CD14-positive monocyte (primary cell): Measurements from ENCODE around the gene SDK1. TPM values are rescaled to one million over a fixed set of nuclear protein-coding genes. Genes with fewer than 3 reads are reported as not detected.

Experiments
- DNase-seq, 3 donors: peaks; one replicate each; pipeline ENCODE4 v3.0.0-alpha.2; 2011 to 2022
- H2AFZ ChIP-seq: 2 replicates; pipeline ENCODE4 v1.6.0; 2012; ENCODE audit warnings: mild to moderate bottlenecking, low read depth, low read length, inconsistent platforms; ENCODE audit not compliant: insufficient read depth, poor library complexity, severe bottlenecking
- H3K27ac ChIP-seq, 2 donors: 1 replicate in 1 of 2; 2 replicates in 1 of 2; pipeline ENCODE4 v1.5.1; 2012 to 2013; ENCODE audit warnings: low read length in 2 of 2, control low read depth in 1 of 2, inconsistent platforms in 1 of 2, low read depth in 1 of 2, mild to moderate bottlenecking in 1 of 2
- H3K27me3 ChIP-seq, 2 donors: one replicate each; pipeline versions ENCODE4 v1.6.0 to v1.6.1; 2011 to 2013; ENCODE audit warnings: low read length in 2 of 2; ENCODE audit not compliant: control insufficient read depth in 2 of 2, insufficient read depth in 2 of 2
- H3K36me3 ChIP-seq, 2 donors: replicated peaks in 1 of 2; 1 replicate in 1 of 2; 2 replicates in 1 of 2; pipeline versions ENCODE4 v1.5.1 to v1.6.1; 2012 to 2013; ENCODE audit warnings: low read length in 2 of 2, control low read depth in 1 of 2, inconsistent platforms in 1 of 2, mild to moderate bottlenecking in 1 of 2; ENCODE audit not compliant: insufficient read depth in 2 of 2, control insufficient read depth in 1 of 2
- H3K4me1 ChIP-seq, 2 donors: 1 replicate in 1 of 2; 2 replicates in 1 of 2; pipeline versions ENCODE4 v1.5.1 to v1.6.1; 2012 to 2013; ENCODE audit warnings: low read length in 2 of 2, control low read depth in 1 of 2, inconsistent platforms in 1 of 2, mild to moderate bottlenecking in 1 of 2, moderate library complexity in 1 of 2; ENCODE audit not compliant: insufficient read depth in 2 of 2, control insufficient read depth in 1 of 2
- H3K4me2 ChIP-seq: replicated peaks from 2 replicates; pipeline ENCODE3; 2012; ENCODE audit warnings: low read length, moderate library complexity, mild to moderate bottlenecking; ENCODE audit not compliant: poor library complexity, severe bottlenecking; ENCODE audit errors: extremely low read depth
- H3K4me3 ChIP-seq, 3 experiments: fragments of 200-600 bp in 1 of 3; sonication (generic) in 1 of 3; replicated peaks in 1 of 3; 1 replicate in 2 of 3; 2 replicates in 1 of 3; pipeline ENCODE4 v1.5.1; 2011 to 2013; ENCODE audit warnings: low read length in 3 of 3, mild to moderate bottlenecking in 3 of 3, control low read depth in 2 of 3, low read depth in 2 of 3, inconsistent platforms in 1 of 3, moderate library complexity in 1 of 3
- H3K79me2 ChIP-seq: 2 replicates; pipeline ENCODE4 v1.6.0; 2012; ENCODE audit warnings: mild to moderate bottlenecking, control low read depth, inconsistent platforms, low read length, moderate library complexity; ENCODE audit not compliant: insufficient read depth
- H3K9ac ChIP-seq: 2 replicates; pipeline ENCODE4 v1.6.0; 2017; ENCODE audit warnings: low read length, mild to moderate bottlenecking; ENCODE audit not compliant: insufficient read depth, poor library complexity, severe bottlenecking
- H3K9me3 ChIP-seq, 2 donors: replicated peaks in 1 of 2; 1 replicate in 1 of 2; 2 replicates in 1 of 2; pipeline versions ENCODE4 v1.5.1 to v1.6.1; 2012 to 2013; ENCODE audit warnings: low read length in 2 of 2, control low read depth in 1 of 2; ENCODE audit not compliant: control insufficient read depth in 1 of 2, insufficient read depth in 1 of 2
- H4K20me1 ChIP-seq: 2 replicates; pipeline ENCODE4 v1.6.0; 2012; ENCODE audit warnings: mild to moderate bottlenecking, low read length, control low read depth, moderate library complexity; ENCODE audit not compliant: insufficient read depth
- H3K27ac Mint-ChIP-seq, 7 donors: one replicate each; pipeline ENCODE4 v1.8.0; 2020; ENCODE audit warnings: mild to moderate bottlenecking in 7 of 7, mixed read lengths in 7 of 7, moderate library complexity in 6 of 7, inconsistent platforms in 2 of 7
- H3K27me3 Mint-ChIP-seq, 3 donors: one replicate each; pipeline ENCODE4 v1.8.0; 2021 to 2022; ENCODE audit warnings: low read depth in 3 of 3, mild to moderate bottlenecking in 3 of 3, mixed read lengths in 3 of 3, moderate library complexity in 3 of 3, inconsistent platforms in 1 of 3
- H3K36me3 Mint-ChIP-seq, 2 donors: one replicate each; pipeline ENCODE4 v1.8.0; 2020; ENCODE audit warnings: mixed read lengths in 2 of 2, inconsistent platforms in 1 of 2, mild to moderate bottlenecking in 1 of 2
- H3K4me1 Mint-ChIP-seq: one replicate; pipeline ENCODE4 v1.8.0; 2020; ENCODE audit warnings: mild to moderate bottlenecking, mixed read lengths
- H3K4me3 Mint-ChIP-seq, 2 donors: one replicate each; pipeline ENCODE4 v1.8.0; 2020; ENCODE audit warnings: mild to moderate bottlenecking in 2 of 2, mixed read lengths in 2 of 2, moderate library complexity in 1 of 2
- H3K9me3 Mint-ChIP-seq, 7 donors: one replicate each; pipeline ENCODE4 v1.8.0; 2020 to 2022; ENCODE audit warnings: mixed read lengths in 7 of 7, mild to moderate bottlenecking in 6 of 7, moderate library complexity in 6 of 7, inconsistent platforms in 2 of 7
- WGBS: methylation state at CpG from one replicate; pipeline ENCODE4 v1.1.5; 2013; ENCODE audit warnings: missing lambda C conversion rate; ENCODE audit not compliant: insufficient coverage; 5-methylcytosine and 5-hydroxymethylcytosine counted together
- intact Hi-C, 2 donors: fragments of 100-400 bp; cut with micrococcal nuclease; formaldehyde crosslinking; loops; one replicate each; pipeline versions ENCODE4 v1.15.0 to v1.15.1; 2023
- polyA plus RNA-seq, 3 donors: library from polyadenylated mRNA; depleted of rRNA in 1 of 3; unstranded in 2 of 3; stranded (reverse) in 1 of 3; fragments of 300-500 nt in 2 of 3; fragments of >200 nt in 1 of 3; fragmentation: Illumina TruSeq in 2 of 3; gene quantifications; 1 replicate in 2 of 3; 2 replicates in 1 of 3; pipeline ENCODE4 v1.2.3, GENCODE V29; 2012 to 2021
- TF ChIP-seq, protein P1 (sequence below): fragments of 200-600 bp; IDR thresholded peaks from one replicate; pipeline ENCODE4 v1.8.0; 2022; ENCODE audit warnings: antibody characterized with exemption, mild to moderate bottlenecking

SDK1 gene
- polyA plus RNA-seq, 3 donors = 0.01 TPM; not detected in 2

DNA sequence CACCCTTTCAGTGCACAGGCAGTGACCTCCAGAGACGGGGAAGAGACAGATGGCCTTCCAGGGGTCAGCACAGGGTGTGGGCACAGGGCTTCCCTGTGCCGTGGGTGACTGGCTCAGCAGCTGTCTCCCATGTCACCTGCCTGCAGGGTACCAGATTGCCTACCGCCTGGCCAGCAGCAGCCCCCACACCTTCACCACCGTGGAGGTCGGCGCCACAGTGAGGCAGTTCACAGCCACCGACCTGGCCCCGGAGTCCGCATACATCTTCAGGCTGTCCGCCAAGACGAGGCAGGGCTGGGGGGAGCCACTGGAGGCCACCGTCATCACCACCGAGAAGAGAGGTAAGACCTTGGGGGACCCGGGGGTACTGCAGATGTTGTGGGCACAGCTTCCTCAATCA is 844.5 kb downstream of the SDK1 start:
- no peaks in the 10 kb centered on the region for H3K36me3 Mint-ChIP-seq
- DNase-seq = no peak
- peaks cover 3 to 17% (median 9%) of the 10 kb centered on the region in 3 donors for H3K27me3 Mint-ChIP-seq
- H3K9ac ChIP-seq = no peak overlapping the region
- no peak overlapping the region for H3K4me3 ChIP-seq
- intact Hi-C loops = no loop called here
- H3K27me3 ChIP-seq = no peaks in the 10 kb centered on the region
- no peak overlapping the region for H3K4me3 Mint-ChIP-seq
- H2AFZ ChIP-seq = no peak overlapping the region
- TF ChIP-seq, protein P1, sequence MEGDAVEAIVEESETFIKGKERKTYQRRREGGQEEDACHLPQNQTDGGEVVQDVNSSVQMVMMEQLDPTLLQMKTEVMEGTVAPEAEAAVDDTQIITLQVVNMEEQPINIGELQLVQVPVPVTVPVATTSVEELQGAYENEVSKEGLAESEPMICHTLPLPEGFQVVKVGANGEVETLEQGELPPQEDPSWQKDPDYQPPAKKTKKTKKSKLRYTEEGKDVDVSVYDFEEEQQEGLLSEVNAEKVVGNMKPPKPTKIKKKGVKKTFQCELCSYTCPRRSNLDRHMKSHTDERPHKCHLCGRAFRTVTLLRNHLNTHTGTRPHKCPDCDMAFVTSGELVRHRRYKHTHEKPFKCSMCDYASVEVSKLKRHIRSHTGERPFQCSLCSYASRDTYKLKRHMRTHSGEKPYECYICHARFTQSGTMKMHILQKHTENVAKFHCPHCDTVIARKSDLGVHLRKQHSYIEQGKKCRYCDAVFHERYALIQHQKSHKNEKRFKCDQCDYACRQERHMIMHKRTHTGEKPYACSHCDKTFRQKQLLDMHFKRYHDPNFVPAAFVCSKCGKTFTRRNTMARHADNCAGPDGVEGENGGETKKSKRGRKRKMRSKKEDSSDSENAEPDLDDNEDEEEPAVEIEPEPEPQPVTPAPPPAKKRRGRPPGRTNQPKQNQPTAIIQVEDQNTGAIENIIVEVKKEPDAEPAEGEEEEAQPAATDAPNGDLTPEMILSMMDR = no peak
- no peak overlapping the region for H3K27ac ChIP-seq
- no peaks in the 10 kb centered on the region for H3K79me2 ChIP-seq
- H3K9me3 ChIP-seq = no peaks in the 10 kb centered on the region
- H3K36me3 ChIP-seq = no peaks in the 10 kb centered on the region
- H3K9me3 Mint-ChIP-seq = peaks cover 0 to 2% (median 0%) of the 10 kb centered on the region in 7 donors
- H3K4me2 ChIP-seq = no peak overlapping the region
- H3K4me1 ChIP-seq = no peaks in the 10 kb centered on the region
- no peaks in the 10 kb centered on the region for H4K20me1 ChIP-seq
- no peaks in the 10 kb centered on the region for H3K4me1 Mint-ChIP-seq
- WGBS = 92% methylated on average over 14 of the region's 14 CpGs
- peak overlapping the region in 1 of 7 donors; percentile 11 for H3K27ac Mint-ChIP-seq

DNA sequence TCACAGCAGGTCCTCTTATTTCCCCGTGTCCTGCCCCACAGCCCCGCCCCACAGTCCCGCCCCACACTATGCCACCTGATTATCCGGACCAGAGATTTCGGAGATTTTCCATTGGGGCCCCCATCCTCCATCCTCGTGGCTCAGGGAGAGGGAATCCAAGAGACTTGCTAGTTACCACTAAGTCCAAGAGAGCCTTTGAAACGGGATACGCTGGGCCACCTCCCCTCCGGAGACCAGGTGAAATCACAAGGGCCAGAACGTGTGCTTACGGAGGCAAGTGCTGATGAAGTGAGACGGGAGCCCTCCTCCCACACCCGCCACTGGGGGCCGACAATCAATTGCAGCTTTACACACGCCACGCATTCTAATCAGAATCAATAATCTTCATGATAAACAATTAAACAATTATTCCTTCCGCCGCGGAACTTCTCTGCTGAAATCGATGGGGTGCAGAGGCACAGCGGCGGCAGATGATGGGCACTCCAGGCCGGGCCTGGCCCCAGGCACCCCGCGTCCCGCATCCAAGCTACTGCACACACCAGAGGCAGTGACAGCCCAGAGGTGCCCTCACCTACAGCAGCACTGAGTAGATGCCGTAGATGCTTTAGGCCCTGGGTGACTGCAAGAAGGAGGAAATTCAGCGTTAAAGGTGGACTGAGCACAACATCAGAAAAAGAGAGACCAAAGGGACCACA is 847.0 kb downstream of the SDK1 start:
- Histone ChIP-seq H4K20me1 (no peaks in the 10 kb centered on the region), H3K4me1 (no peaks in the 10 kb centered on the region), H3K79me2 (no peaks in the 10 kb centered on the region), H3K4me3 (no peak overlapping the region), H3K27me3 (no peaks in the 10 kb centered on the region), H3K27ac (no peak overlapping the region), H3K9ac (no peak overlapping the region), H2AFZ (no peak overlapping the region), H3K4me2 (no peak overlapping the region), H3K36me3 (no peaks in the 10 kb centered on the region), H3K9me3 (no peaks in the 10 kb centered on the region)
- WGBS = 93% methylated on average over 23 of the region's 28 CpGs
- DNase-seq = no peak
- intact Hi-C loops = no loop called here
- Mint-ChIP-seq H3K4me3 (no peak overlapping the region), H3K27ac (peak overlapping the region in 1 of 7 donors; percentile 16), H3K27me3 (peaks cover 3 to 17% (median 9%) of the 10 kb centered on the region in 3 donors), H3K9me3 (peaks cover 0 to 2% (median 0%) of the 10 kb centered on the region in 7 donors), H3K36me3 (no peaks in the 10 kb centered on the region), H3K4me1 (no peaks in the 10 kb centered on the region)
- TF ChIP-seq, protein P1 = no peak
